A549 (cell line): ENCODE results near the gene VPS26B.

Experiments used
- CHD2 ChIP-seq: fragments of 150-350 bp; IDR thresholded peaks from 2 replicates; pipeline ENCODE4 v1.6.1; 2014; ENCODE audit warnings: low read length; ENCODE audit not compliant: partially characterized antibody
- CHD4 ChIP-seq: fragments of 200-600 bp; sonication (generic); IDR thresholded peaks from 2 replicates; pipeline ENCODE4 v1.6.1; 2016; ENCODE audit warnings: antibody characterized with exemption, mild to moderate bottlenecking, borderline replicate concordance
- MAX ChIP-seq: IDR thresholded peaks from 2 replicates; pipeline ENCODE4 v1.6.1; 2012
- TF ChIP-seq, protein P1 (sequence below): fragments of >200 bp; sonication (Bioruptor Twin); formaldehyde crosslinking; IDR thresholded peaks from 3 replicates; pipeline ENCODE4 v1.5.1; 2016

GRCh38 chr11:134267966-134268365 lies 43.5 kb downstream of the VPS26B start:
- TF ChIP-seq MAX: no peak
- no peak for TF ChIP-seq CHD4
- no peak for TF ChIP-seq CHD2
- TF ChIP-seq, protein P1, sequence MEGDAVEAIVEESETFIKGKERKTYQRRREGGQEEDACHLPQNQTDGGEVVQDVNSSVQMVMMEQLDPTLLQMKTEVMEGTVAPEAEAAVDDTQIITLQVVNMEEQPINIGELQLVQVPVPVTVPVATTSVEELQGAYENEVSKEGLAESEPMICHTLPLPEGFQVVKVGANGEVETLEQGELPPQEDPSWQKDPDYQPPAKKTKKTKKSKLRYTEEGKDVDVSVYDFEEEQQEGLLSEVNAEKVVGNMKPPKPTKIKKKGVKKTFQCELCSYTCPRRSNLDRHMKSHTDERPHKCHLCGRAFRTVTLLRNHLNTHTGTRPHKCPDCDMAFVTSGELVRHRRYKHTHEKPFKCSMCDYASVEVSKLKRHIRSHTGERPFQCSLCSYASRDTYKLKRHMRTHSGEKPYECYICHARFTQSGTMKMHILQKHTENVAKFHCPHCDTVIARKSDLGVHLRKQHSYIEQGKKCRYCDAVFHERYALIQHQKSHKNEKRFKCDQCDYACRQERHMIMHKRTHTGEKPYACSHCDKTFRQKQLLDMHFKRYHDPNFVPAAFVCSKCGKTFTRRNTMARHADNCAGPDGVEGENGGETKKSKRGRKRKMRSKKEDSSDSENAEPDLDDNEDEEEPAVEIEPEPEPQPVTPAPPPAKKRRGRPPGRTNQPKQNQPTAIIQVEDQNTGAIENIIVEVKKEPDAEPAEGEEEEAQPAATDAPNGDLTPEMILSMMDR: no peak
